K562 (cell line): ENCODE results near the gene PSMC2. TPM values are rescaled to one million over a fixed set of nuclear protein-coding genes. Genes with fewer than 3 reads are reported as not detected.

Experiments used
- HDAC2 ChIP-seq: fragments of 450-650 bp; IDR thresholded peaks from 2 replicates; pipeline ENCODE4 v1.6.1; 2016; ENCODE audit warnings: mild to moderate bottlenecking
- HIVEP1 ChIP-seq: fragments of 250-450 bp; sonication (Bioruptor Pico); IDR thresholded peaks from 2 replicates; pipeline ENCODE4 v1.4.0; 2020; ENCODE audit warnings: mild to moderate bottlenecking
- MEF2D ChIP-seq: conservative IDR thresholded peaks from 2 replicates; pipeline ENCODE4 v1.6.1; 2016; ENCODE audit warnings: low read depth, missing genetic modification characterization, missing compliant biosample characterization
- NCOA2 ChIP-seq, 2 experiments: fragments of 450-650 bp; IDR thresholded peaks; 2 replicates each; pipeline ENCODE4 v1.6.1; 2018; ENCODE audit warnings: mild to moderate bottlenecking in 2 of 2, moderate library complexity in 1 of 2; ENCODE audit not compliant: partially characterized antibody in 2 of 2
- NEUROD1 ChIP-seq: fragments of 150-350 bp; IDR thresholded peaks from 2 replicates; pipeline ENCODE4 v1.6.1; 2014; ENCODE audit warnings: borderline replicate concordance, low read length, low read depth; ENCODE audit not compliant: partially characterized antibody
- NONO ChIP-seq, 2 experiments: fragments of 200-400 bp in 1 of 2; fragments of 450-650 bp in 1 of 2; formaldehyde crosslinking in 1 of 2; IDR thresholded peaks; 2 replicates each; pipeline ENCODE4 v1.6.1; 2017; ENCODE audit warnings: low read depth in 2 of 2, mild to moderate bottlenecking in 2 of 2, moderate library complexity in 2 of 2, low read length in 1 of 2
- RBFOX2 ChIP-seq: fragments of 200-400 bp; formaldehyde crosslinking; IDR thresholded peaks from 2 replicates; pipeline ENCODE4 v1.6.1; 2017; ENCODE audit warnings: low read depth, mild to moderate bottlenecking, low read length, moderate library complexity
- RFX1 ChIP-seq: fragments of 450-650 bp; IDR thresholded peaks from 2 replicates; pipeline ENCODE4 v1.6.1; 2016; ENCODE audit warnings: mild to moderate bottlenecking, moderate library complexity
- SETDB1 ChIP-seq: IDR thresholded peaks from one replicate; pipeline ENCODE4 v1.6.1; 2012; ENCODE audit warnings: low read length, control low read depth, inconsistent platforms
- SIN3B ChIP-seq: fragments of 450-650 bp; IDR thresholded peaks from 2 replicates; pipeline ENCODE4 v1.6.1; 2017; ENCODE audit warnings: low read depth, mild to moderate bottlenecking, moderate library complexity
- SMAD4 ChIP-seq: fragments of 250-450 bp; sonication (Bioruptor Pico); conservative IDR thresholded peaks from 2 replicates; pipeline ENCODE4 v1.8.0; 2021; ENCODE audit warnings: inconsistent platforms, mild to moderate bottlenecking, moderate library complexity
- STAT5A ChIP-seq: IDR thresholded peaks from 2 replicates; pipeline ENCODE4 v1.6.1; 2012; ENCODE audit warnings: low read length, inconsistent platforms, borderline replicate concordance
- TRIM28 ChIP-seq: fragments of 450-650 bp; IDR thresholded peaks from 2 replicates; pipeline ENCODE4 v1.6.1; 2017
- ZNF41 ChIP-seq: fragments of 250-450 bp; sonication (Bioruptor Pico); conservative IDR thresholded peaks from 2 replicates; pipeline ENCODE4 v1.4.0; 2020; ENCODE audit warnings: mild to moderate bottlenecking
- polyA plus RNA-seq, 8 experiments: library from polyadenylated mRNA; depleted of rRNA in 4 of 8; stranded (reverse) in 5 of 8; unstranded in 3 of 8; fragments of >200 nt; fragmentation: Nextera tagmentation in 2 of 8; fragmentation: Illumina TruSeq in 1 of 8; extraction: Ambion mirVana in 2 of 8; extraction: Trizol in 1 of 8; gene quantifications; 2 replicates each; pipeline versions ENCODE4 v1.2.1 to v1.2.3, GENCODE V29; 2011 to 2014; ENCODE audit warnings: inconsistent platforms in 1 of 8, missing spikeins in 1 of 8
- total RNA-seq, 7 experiments: library from RNA; depleted of rRNA in 6 of 7; stranded (reverse); fragments of >200 nt in 6 of 7; fragmentation: Illumina TruSeq in 2 of 7; extraction: Trizol in 2 of 7; gene quantifications; 2 replicates each; pipeline versions ENCODE4 v1.2.1 to v1.2.3, GENCODE V29; 2011 to 2021; ENCODE audit warnings: low replicate concordance in 1 of 7
- TF ChIP-seq, protein P1 (sequence below): fragments of 450-650 bp; IDR thresholded peaks from 2 replicates; pipeline ENCODE4 v1.6.1; 2017; ENCODE audit warnings: antibody characterized with exemption, mild to moderate bottlenecking
- TF ChIP-seq, protein P2 (sequence below), 2 experiments: fragments of 450-650 bp; formaldehyde crosslinking in 1 of 2; IDR thresholded peaks; 2 replicates each; pipeline versions ENCODE4 v1.4.0 to v1.6.1; 2014 to 2020; ENCODE audit warnings: mild to moderate bottlenecking in 2 of 2, borderline replicate concordance in 1 of 2, low read depth in 1 of 2

Gene PSMC2
- total and polyA plus RNA-seq, 9 of the 15 experiments (the other 6 are each of a cell fraction or from before 2014, with no cell fraction given), result 316 to 1,105 (median 511) TPM

DNA sequence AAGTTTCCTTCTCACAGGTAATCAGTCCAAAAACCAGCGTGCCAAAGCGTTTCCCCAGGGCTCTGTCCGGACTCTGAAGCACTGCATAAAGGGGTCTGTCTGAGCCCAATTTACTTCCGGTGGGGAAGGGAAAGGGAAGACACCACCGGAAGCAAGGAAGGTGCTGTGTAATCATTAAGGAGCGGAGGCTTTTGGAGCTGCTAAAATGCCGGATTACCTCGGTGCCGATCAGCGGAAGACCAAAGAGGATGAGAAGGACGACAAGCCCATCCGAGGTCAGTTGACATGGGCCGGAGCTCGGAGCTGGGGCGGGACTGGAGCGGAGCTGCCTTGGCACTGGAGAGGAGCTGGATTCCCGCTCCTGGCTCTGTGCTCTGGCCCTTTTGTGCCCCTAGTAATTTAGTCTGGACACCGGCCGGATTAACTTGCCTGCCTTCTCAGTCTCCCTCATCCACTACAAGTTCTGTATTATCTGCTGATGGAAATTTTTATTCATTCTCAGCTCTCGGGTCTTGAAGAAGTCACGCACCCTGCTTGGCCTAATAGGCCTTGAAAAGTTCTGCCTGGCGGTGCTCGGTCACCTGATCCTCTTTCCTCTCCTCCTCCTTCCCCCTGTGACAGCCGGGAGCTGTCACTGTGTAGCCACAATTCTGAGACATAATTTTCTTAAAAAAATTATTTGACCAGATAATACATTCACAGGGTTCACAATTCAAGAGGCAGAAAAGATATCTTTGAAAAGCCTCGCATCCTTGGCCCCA, at the start of gene PSMC2 (continued):
- TF ChIP-seq STAT5A, result peak; percentile 13; the same call in 1 of the 2 replicates
- TF ChIP-seq SIN3B, result peak; percentile 88
- no peak for TF ChIP-seq NCOA2 (IDR thresholded peaks at IDR 0.05; ENCODE audit: partially characterized antibody in 2 of 2)
- TF ChIP-seq, protein P1, sequence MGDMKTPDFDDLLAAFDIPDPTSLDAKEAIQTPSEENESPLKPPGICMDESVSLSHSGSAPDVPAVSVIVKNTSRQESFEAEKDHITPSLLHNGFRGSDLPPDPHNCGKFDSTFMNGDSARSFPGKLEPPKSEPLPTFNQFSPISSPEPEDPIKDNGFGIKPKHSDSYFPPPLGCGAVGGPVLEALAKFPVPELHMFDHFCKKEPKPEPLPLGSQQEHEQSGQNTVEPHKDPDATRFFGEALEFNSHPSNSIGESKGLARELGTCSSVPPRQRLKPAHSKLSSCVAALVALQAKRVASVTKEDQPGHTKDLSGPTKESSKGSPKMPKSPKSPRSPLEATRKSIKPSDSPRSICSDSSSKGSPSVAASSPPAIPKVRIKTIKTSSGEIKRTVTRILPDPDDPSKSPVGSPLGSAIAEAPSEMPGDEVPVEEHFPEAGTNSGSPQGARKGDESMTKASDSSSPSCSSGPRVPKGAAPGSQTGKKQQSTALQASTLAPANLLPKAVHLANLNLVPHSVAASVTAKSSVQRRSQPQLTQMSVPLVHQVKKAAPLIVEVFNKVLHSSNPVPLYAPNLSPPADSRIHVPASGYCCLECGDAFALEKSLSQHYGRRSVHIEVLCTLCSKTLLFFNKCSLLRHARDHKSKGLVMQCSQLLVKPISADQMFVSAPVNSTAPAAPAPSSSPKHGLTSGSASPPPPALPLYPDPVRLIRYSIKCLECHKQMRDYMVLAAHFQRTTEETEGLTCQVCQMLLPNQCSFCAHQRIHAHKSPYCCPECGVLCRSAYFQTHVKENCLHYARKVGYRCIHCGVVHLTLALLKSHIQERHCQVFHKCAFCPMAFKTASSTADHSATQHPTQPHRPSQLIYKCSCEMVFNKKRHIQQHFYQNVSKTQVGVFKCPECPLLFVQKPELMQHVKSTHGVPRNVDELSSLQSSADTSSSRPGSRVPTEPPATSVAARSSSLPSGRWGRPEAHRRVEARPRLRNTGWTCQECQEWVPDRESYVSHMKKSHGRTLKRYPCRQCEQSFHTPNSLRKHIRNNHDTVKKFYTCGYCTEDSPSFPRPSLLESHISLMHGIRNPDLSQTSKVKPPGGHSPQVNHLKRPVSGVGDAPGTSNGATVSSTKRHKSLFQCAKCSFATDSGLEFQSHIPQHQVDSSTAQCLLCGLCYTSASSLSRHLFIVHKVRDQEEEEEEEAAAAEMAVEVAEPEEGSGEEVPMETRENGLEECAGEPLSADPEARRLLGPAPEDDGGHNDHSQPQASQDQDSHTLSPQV, result no peak
- TF ChIP-seq MEF2D, result no peak
- no peak for TF ChIP-seq NONO (IDR thresholded peaks at IDR 0.05; ENCODE audit: low read depth in 2 of 2, low read length in 1 of 2)
- peak; percentile 76 for TF ChIP-seq RBFOX2
- TF ChIP-seq HDAC2, result peak; percentile 70; the same call in 1 of the 2 replicates
- TF ChIP-seq ZNF41 (CRISPR knock-in tag), result no peak
- peak; percentile 64 for TF ChIP-seq NEUROD1
- TF ChIP-seq HIVEP1 (CRISPR knock-in tag), result no peak
- 0 out of 2 replicates have a peak, but pooled peaks have one; percentile 59 for TF ChIP-seq SMAD4 (CRISPR knock-in tag)
- TF ChIP-seq TRIM28, result no peak
- TF ChIP-seq, protein P2, sequence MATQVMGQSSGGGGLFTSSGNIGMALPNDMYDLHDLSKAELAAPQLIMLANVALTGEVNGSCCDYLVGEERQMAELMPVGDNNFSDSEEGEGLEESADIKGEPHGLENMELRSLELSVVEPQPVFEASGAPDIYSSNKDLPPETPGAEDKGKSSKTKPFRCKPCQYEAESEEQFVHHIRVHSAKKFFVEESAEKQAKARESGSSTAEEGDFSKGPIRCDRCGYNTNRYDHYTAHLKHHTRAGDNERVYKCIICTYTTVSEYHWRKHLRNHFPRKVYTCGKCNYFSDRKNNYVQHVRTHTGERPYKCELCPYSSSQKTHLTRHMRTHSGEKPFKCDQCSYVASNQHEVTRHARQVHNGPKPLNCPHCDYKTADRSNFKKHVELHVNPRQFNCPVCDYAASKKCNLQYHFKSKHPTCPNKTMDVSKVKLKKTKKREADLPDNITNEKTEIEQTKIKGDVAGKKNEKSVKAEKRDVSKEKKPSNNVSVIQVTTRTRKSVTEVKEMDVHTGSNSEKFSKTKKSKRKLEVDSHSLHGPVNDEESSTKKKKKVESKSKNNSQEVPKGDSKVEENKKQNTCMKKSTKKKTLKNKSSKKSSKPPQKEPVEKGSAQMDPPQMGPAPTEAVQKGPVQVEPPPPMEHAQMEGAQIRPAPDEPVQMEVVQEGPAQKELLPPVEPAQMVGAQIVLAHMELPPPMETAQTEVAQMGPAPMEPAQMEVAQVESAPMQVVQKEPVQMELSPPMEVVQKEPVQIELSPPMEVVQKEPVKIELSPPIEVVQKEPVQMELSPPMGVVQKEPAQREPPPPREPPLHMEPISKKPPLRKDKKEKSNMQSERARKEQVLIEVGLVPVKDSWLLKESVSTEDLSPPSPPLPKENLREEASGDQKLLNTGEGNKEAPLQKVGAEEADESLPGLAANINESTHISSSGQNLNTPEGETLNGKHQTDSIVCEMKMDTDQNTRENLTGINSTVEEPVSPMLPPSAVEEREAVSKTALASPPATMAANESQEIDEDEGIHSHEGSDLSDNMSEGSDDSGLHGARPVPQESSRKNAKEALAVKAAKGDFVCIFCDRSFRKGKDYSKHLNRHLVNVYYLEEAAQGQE (IDR thresholded peaks at IDR 0.05; ENCODE audit: borderline replicate concordance), result peak; percentile 37
- TF ChIP-seq, protein P2 (CRISPR knock-in tag; IDR thresholded peaks at IDR 0.05; ENCODE audit: low read depth), result peak; percentile 62; the same call in 1 of the 2 replicates
- TF ChIP-seq RFX1, result no peak
- no peak for TF ChIP-seq SETDB1
